ENCODE results near the gene MROH7. TPM values are rescaled to one million over a fixed set of nuclear protein-coding genes. Genes with fewer than 3 reads are reported as not detected.

Gene MROH7
- total RNA-seq, 1 donor from 2014 or later = under 0.01 TPM

DNA sequence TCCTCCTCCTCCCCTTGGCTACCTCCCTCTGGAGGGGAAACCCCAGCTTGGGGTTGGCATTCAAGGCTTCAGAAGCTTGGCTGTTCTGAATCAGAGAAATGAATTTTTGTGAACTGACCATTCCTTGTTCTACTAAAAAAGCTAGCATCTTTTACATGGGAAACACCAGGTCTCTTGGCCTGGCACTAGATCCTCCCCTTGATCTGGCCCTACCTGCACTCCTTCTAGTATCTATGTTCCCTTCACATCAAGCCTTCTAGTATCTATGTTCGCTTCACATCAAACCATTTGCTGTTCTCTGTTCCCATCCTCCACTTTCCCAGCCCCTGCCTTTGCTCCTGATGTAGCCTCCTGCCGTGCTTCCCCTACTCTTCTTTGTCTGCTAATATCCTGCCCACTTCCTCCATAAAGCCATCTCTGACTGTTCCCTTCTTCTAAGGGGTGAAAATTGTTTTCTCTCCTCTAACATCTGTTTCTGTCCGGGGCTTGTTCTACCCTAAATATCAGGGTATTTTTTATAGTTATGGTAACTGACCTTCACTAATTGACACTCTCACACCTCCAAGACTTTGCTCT is 44.0 kb upstream of the MROH7 start:
- no peak for DNase-seq (ENCODE audit: low read depth)
- Histone ChIP-seq H3K27me3 (ENCODE audit: control insufficient read depth, insufficient read depth, low read length) (no peaks in the 10 kb centered on the region), H3K36me3 (ENCODE audit: control insufficient read depth, insufficient read depth, low read length) (peaks cover 3% of the 10 kb centered on the region), H3K4me3 (ENCODE audit: low read depth, low read length) (no peak overlapping the region)
- TF ChIP-seq, protein P1, sequence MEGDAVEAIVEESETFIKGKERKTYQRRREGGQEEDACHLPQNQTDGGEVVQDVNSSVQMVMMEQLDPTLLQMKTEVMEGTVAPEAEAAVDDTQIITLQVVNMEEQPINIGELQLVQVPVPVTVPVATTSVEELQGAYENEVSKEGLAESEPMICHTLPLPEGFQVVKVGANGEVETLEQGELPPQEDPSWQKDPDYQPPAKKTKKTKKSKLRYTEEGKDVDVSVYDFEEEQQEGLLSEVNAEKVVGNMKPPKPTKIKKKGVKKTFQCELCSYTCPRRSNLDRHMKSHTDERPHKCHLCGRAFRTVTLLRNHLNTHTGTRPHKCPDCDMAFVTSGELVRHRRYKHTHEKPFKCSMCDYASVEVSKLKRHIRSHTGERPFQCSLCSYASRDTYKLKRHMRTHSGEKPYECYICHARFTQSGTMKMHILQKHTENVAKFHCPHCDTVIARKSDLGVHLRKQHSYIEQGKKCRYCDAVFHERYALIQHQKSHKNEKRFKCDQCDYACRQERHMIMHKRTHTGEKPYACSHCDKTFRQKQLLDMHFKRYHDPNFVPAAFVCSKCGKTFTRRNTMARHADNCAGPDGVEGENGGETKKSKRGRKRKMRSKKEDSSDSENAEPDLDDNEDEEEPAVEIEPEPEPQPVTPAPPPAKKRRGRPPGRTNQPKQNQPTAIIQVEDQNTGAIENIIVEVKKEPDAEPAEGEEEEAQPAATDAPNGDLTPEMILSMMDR (IDR thresholded peaks at IDR 0.05; ENCODE audit: insufficient read depth, low read length, severe bottlenecking) = no peak
- no peak for FAIRE-seq

DNA sequence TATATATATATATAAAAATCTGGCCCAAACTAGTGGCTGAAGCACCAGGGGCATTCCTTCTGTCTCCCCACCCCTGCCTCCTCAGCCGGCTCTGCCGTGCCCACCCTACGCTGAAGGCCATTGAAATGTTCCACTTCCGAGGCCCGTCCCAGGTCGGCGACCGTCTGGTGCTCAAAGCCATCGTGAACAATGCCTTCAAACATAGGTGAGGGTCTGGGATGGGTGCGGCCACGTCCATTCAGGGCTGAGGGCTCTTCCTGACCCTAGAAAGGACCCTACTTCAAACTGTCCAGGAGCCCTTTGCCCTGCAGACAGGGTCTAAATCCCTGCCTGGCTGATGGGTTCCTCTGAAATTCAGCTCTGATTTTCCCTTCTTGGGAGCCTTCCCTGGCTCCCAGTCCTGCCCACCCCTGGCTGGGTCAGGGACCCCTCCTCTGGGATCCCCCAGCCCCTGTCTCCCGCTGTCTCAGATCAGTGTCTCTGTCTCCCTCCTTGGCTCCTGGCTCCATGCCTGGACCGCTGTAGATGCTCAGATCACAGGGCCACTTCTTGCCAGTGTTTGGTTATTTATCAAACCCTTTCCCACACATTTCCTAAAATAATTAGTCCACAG is 42.3 kb upstream of the MROH7 start:
- peaks cover 3% of the 10 kb centered on the region for H3K36me3 ChIP-seq (ENCODE audit: control insufficient read depth, insufficient read depth, low read length)
- TF ChIP-seq, protein P1 (IDR thresholded peaks at IDR 0.05; ENCODE audit: insufficient read depth, low read length, severe bottlenecking) = no peak
- H3K4me3 ChIP-seq (ENCODE audit: low read depth, low read length) = no peak overlapping the region
- H3K27me3 ChIP-seq (ENCODE audit: control insufficient read depth, insufficient read depth, low read length) = no peaks in the 10 kb centered on the region
- DNase-seq (ENCODE audit: low read depth) (no peak), FAIRE-seq (no peak)

DNA sequence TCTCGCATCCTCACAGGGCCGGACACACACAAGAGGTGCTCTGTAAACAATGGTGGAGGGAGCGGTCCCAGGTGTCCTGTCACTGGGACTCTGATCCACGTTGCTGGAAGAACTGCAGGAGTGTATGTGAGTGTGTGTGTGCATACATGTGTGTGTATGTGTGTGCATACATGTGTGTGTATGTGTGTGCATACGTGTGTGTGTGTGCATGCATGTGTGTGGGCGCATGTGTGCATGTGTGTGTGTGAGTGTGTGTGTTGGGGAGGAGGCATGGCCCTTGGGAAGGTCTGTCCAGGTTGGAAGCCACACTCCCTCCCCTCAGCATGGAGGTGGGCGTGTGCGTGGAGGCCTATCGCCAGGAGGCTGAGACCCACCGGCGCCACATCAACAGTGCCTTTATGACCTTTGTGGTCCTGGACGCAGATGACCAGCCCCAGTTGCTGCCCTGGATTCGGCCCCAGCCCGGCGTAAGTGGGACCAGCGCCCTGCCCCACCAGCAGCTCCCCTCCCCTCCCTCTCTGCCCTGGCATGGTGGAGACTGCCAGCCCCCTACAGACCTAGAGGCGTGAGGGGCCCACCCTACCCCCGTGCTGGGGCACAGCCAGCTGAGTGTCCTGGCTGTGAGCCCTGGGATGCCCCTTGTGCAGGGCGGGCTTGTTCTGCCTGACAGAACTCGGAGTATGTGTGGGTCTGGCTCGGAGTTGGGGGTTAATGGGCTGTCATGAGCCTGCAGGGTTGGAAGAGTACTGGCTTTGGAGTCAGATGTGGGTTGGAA is 40.5 kb upstream of the MROH7 start:
- H3K36me3 ChIP-seq (ENCODE audit: control insufficient read depth, insufficient read depth, low read length) = peaks cover 2% of the 10 kb centered on the region
- H3K4me3 ChIP-seq (ENCODE audit: low read depth, low read length) = no peak overlapping the region
- FAIRE-seq = peak; percentile 93
- no peaks in the 10 kb centered on the region for H3K27me3 ChIP-seq (ENCODE audit: control insufficient read depth, insufficient read depth, low read length)
- TF ChIP-seq, protein P1 (IDR thresholded peaks at IDR 0.05; ENCODE audit: insufficient read depth, low read length, severe bottlenecking) = no peak
- no peak for DNase-seq (ENCODE audit: low read depth)

DNA sequence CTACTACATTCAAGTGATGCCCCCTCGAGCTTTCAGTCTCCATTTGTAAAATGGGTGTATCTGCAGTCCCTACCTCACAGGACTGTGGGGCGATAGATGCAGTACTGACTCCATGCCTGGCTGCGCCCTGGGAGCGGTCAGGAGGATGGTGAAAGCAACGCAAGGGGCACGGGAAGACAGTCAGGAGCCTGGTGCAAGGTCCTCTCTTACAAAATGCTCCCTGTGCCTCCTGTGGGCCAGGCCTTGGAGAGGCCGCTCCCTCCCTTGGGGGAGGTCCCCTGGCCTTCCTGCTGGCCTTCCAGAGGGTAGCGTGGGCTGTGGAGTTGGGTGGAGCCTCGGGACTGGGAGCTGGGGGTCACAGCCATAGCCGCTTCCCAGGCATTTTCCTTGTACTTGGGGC is 39.9 kb upstream of the MROH7 start:
- no peak for DNase-seq (ENCODE audit: low read depth)
- Histone ChIP-seq H3K27me3 (ENCODE audit: control insufficient read depth, insufficient read depth, low read length) (no peaks in the 10 kb centered on the region), H3K4me3 (ENCODE audit: low read depth, low read length) (no peak overlapping the region), H3K36me3 (ENCODE audit: control insufficient read depth, insufficient read depth, low read length) (peaks cover 2% of the 10 kb centered on the region)
- TF ChIP-seq, protein P1 (IDR thresholded peaks at IDR 0.05; ENCODE audit: insufficient read depth, low read length, severe bottlenecking) = no peak
- FAIRE-seq = peak; percentile 73

DNA sequence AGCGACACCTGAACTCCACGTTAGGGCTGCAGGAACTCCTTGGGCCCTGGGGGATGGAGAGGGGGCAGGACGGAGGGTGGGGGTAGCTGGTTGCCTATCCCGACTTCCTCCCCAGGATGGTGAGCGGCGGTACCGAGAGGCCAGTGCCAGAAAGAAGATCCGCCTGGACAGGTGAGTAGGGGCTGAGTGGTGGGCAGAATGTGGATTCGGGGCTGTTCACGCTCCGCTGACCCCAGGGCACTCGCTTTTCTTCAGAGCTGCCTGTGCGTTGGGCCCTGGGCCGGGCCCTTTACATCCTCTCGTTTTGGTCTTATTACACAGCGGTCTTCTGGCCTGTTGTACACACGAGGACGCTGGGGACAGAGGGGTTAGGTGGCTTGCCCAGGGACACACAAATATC is 39.0 kb upstream of the MROH7 start:
- TF ChIP-seq, protein P1 (IDR thresholded peaks at IDR 0.05; ENCODE audit: insufficient read depth, low read length, severe bottlenecking) = no peak
- H3K4me3 ChIP-seq (ENCODE audit: low read depth, low read length) = no peak overlapping the region
- no peak for FAIRE-seq
- DNase-seq (ENCODE audit: low read depth) = no peak
- H3K27me3 ChIP-seq (ENCODE audit: control insufficient read depth, insufficient read depth, low read length) = no peaks in the 10 kb centered on the region
- peaks cover 2% of the 10 kb centered on the region for H3K36me3 ChIP-seq (ENCODE audit: control insufficient read depth, insufficient read depth, low read length)
